Keratinocyte (primary cell): ENCODE results near the gene FBN2. TPM values are rescaled to one million over a fixed set of nuclear protein-coding genes. Genes with fewer than 3 reads are reported as not detected.

Experiments used
- DNase-seq: peaks from one replicate; pipeline ENCODE4 v3.0.0-alpha.2; 2011; ENCODE audit warnings: low read depth, missing footprints, low spot score
- FAIRE-seq: peaks from 2 replicates; lab custom pipeline; 2011; peaks lifted over from hg19 to GRCh38; lab: Jason Lieb, UNC
- H2AFZ ChIP-seq: 2 replicates; pipeline ENCODE4 v1.6.0; 2012; ENCODE audit warnings: low read length, control low read depth, inconsistent platforms; ENCODE audit not compliant: control insufficient read depth
- H3K27ac ChIP-seq: 2 replicates; pipeline ENCODE4 v1.5.1; 2011; ENCODE audit warnings: low read length; ENCODE audit not compliant: control insufficient read depth, insufficient read depth
- H3K27me3 ChIP-seq: 3 replicates; pipeline ENCODE4 v1.6.0; 2011; ENCODE audit warnings: low read length; ENCODE audit not compliant: control insufficient read depth, insufficient read depth; ENCODE audit errors: extremely low read depth
- H3K36me3 ChIP-seq, 2 experiments: 2 replicates in 1 of 2; 3 replicates in 1 of 2; pipeline ENCODE4 v1.5.1; 2011; ENCODE audit warnings: low read length in 2 of 2, mild to moderate bottlenecking in 1 of 2; ENCODE audit not compliant: control insufficient read depth in 2 of 2, insufficient read depth in 2 of 2; ENCODE audit errors: extremely low read depth in 1 of 2
- H3K4me1 ChIP-seq: 3 replicates; pipeline ENCODE4 v1.5.1; 2011; ENCODE audit warnings: low read length; ENCODE audit not compliant: control insufficient read depth, insufficient read depth; ENCODE audit errors: extremely low read depth
- H3K4me2 ChIP-seq: 3 replicates; pipeline ENCODE4 v1.6.0; 2011; ENCODE audit warnings: low read depth, low read length; ENCODE audit not compliant: control insufficient read depth, insufficient read depth; ENCODE audit errors: extremely low read depth
- H3K4me3 ChIP-seq, 3 experiments: fragments of 200-600 bp in 1 of 3; sonication (generic) in 1 of 3; 2 replicates in 2 of 3; 3 replicates in 1 of 3; pipeline ENCODE4 v1.5.1; 2011 to 2016; ENCODE audit warnings: low read length in 3 of 3, mild to moderate bottlenecking in 3 of 3, control low read depth in 2 of 3, inconsistent platforms in 1 of 3, low read depth in 1 of 3, mixed read lengths in 1 of 3, mixed run types in 1 of 3, moderate library complexity in 1 of 3; ENCODE audit not compliant: control insufficient read depth in 2 of 3, insufficient read depth in 2 of 3; ENCODE audit errors: extremely low read depth in 1 of 3
- H3K79me2 ChIP-seq: 2 replicates; pipeline ENCODE4 v1.6.0; 2012; ENCODE audit warnings: low read length; ENCODE audit not compliant: control insufficient read depth, insufficient read depth
- H3K9ac ChIP-seq: 3 replicates; pipeline ENCODE4 v1.6.0; 2011; ENCODE audit warnings: low read length; ENCODE audit not compliant: control insufficient read depth, insufficient read depth; ENCODE audit errors: extremely low read depth
- H3K9me1 ChIP-seq: 3 replicates; pipeline ENCODE4 v1.6.0; 2011; ENCODE audit warnings: low read length; ENCODE audit not compliant: control insufficient read depth, insufficient read depth; ENCODE audit errors: extremely low read depth
- H3K9me3 ChIP-seq: 2 replicates; pipeline ENCODE4 v1.5.1; 2012; ENCODE audit warnings: low read depth, low read length; ENCODE audit not compliant: control insufficient read depth
- H4K20me1 ChIP-seq: 3 replicates; pipeline ENCODE4 v1.6.0; 2011; ENCODE audit warnings: low read length; ENCODE audit not compliant: control insufficient read depth, insufficient read depth; ENCODE audit errors: extremely low read depth
- EZH2 ChIP-seq: IDR thresholded peaks from one replicate; pipeline ENCODE4 v1.6.1; 2012; ENCODE audit warnings: inconsistent platforms, mild to moderate bottlenecking, low read length, moderate library complexity
- dilution Hi-C: fragments of 300-500 bp; cut with MboI; formaldehyde crosslinking; loops from one replicate; pipeline ENCODE4 v1.7.0; 2020; ENCODE audit warnings: low sequenced_read_pairs; ENCODE audit not compliant: extremely low pct_ligation_motif_present
- polyA plus RNA-seq, 5 experiments: library from polyadenylated mRNA; depleted of rRNA in 3 of 5; stranded (reverse) in 3 of 5; stranded (forward) in 1 of 5; unstranded in 1 of 5; fragments of >200 nt; gene quantifications; 1 replicate in 1 of 5; 2 replicates in 3 of 5; 3 replicates in 1 of 5; pipeline versions ENCODE4 v1.2.1 to v1.2.3, GENCODE V29; 2011 to 2012; ENCODE audit warnings: missing spikeins in 2 of 5, low read depth in 1 of 5, low replicate concordance in 1 of 5
- TF ChIP-seq, protein P1 (sequence below), 3 experiments: IDR thresholded peaks in 1 of 3; conservative IDR thresholded peaks in 1 of 3; optimal IDR thresholded peaks in 1 of 3; 2 replicates in 2 of 3; 3 replicates in 1 of 3; pipeline versions ENCODE3 to v1.5.1; 2011; ENCODE audit warnings: low read length in 3 of 3, mild to moderate bottlenecking in 3 of 3, moderate library complexity in 2 of 3, control low read depth in 1 of 3, inconsistent platforms in 1 of 3; ENCODE audit not compliant: insufficient read depth in 2 of 3; ENCODE audit errors: extremely low read depth in 1 of 3

FBN2 gene
- polyA plus RNA-seq, 1 donor (not counting 4 experiments of a cell fraction or from before 2014, with no cell fraction given), result 30.1 TPM

DNA sequence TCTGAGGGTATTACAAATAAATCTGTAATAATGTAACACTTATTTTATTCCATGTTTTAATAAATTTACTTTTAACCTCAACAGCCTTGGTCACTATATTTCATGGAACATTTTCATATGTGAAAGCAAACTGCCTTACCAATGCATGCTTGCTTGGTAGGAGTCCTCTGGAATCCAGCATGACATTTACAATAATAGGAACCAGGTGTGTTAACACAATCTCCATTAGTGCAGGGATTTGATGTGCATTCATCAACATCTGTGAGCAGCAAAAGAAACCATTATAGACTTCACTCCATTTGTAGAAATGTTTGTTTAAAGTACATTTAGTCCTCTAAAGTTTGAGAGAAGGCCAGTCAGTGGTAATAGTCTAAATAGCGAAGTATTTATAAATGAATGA, 159.4 kb downstream of the FBN2 start:
- H3K9me1 ChIP-seq, result no peaks in the 10 kb centered on the region
- H2AFZ ChIP-seq, result no peak overlapping the region
- dilution Hi-C loops, result no loop called here
- no peaks in the 10 kb centered on the region for H4K20me1 ChIP-seq
- H3K4me2 ChIP-seq, result no peak overlapping the region
- H3K79me2 ChIP-seq, result no peaks in the 10 kb centered on the region
- H3K9me3 ChIP-seq, result no peaks in the 10 kb centered on the region
- no peak overlapping the region for H3K27ac ChIP-seq
- peaks cover 3 to 5% of the 10 kb centered on the region in 2 experiments for H3K36me3 ChIP-seq
- no peak for TF ChIP-seq EZH2
- TF ChIP-seq, protein P1, sequence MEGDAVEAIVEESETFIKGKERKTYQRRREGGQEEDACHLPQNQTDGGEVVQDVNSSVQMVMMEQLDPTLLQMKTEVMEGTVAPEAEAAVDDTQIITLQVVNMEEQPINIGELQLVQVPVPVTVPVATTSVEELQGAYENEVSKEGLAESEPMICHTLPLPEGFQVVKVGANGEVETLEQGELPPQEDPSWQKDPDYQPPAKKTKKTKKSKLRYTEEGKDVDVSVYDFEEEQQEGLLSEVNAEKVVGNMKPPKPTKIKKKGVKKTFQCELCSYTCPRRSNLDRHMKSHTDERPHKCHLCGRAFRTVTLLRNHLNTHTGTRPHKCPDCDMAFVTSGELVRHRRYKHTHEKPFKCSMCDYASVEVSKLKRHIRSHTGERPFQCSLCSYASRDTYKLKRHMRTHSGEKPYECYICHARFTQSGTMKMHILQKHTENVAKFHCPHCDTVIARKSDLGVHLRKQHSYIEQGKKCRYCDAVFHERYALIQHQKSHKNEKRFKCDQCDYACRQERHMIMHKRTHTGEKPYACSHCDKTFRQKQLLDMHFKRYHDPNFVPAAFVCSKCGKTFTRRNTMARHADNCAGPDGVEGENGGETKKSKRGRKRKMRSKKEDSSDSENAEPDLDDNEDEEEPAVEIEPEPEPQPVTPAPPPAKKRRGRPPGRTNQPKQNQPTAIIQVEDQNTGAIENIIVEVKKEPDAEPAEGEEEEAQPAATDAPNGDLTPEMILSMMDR (optimal IDR thresholded peaks at IDR 0.05 in 1 of 3, IDR thresholded peaks at IDR 0.05 in 1 of 3, conservative IDR thresholded peaks at IDR 0.05 in 1 of 3; ENCODE audit: extremely low read depth in 1 of 3, insufficient read depth in 2 of 3, low read length in 3 of 3), result no peak
- peaks cover 7% of the 10 kb centered on the region for H3K4me1 ChIP-seq
- FAIRE-seq, result peak; percentile 5
- H3K27me3 ChIP-seq, result no peaks in the 10 kb centered on the region
- H3K4me3 ChIP-seq, result no peak overlapping the region
- no peak for DNase-seq
- H3K9ac ChIP-seq, result no peak overlapping the region

DNA sequence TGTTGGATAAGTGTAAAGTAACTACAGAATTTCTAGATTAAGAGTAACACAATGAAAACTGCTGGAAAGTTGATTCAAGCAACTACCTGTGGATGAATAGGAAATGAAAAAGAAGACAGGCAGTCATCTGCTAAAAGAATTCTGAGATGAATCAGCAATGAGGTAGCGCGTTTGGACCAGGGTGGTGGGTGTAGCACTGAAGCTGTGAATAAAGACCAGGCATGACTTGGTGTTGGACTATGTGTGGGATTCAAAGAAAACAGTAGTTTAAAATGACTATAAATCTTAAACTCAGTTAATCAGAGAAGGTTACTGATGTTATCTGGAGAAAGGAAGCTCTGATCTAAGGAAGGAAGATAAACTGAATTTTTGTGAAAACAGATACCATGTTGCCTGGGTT, 159.8 kb downstream of the FBN2 start:
- dilution Hi-C loops, result no loop called here
- Histone ChIP-seq H3K36me3 (peaks cover 3 to 5% of the 10 kb centered on the region in 2 experiments), H3K9me3 (no peaks in the 10 kb centered on the region), H3K27me3 (no peaks in the 10 kb centered on the region), H3K4me3 (no peak overlapping the region), H3K27ac (no peak overlapping the region), H3K9me1 (no peaks in the 10 kb centered on the region), H4K20me1 (no peaks in the 10 kb centered on the region), H3K79me2 (no peaks in the 10 kb centered on the region), H3K4me1 (peaks cover 7% of the 10 kb centered on the region), H3K9ac (no peak overlapping the region), H2AFZ (no peak overlapping the region), H3K4me2 (peak overlapping the region; percentile 34)
- FAIRE-seq (peak; percentile 73), DNase-seq (no peak)
- TF ChIP-seq EZH2, result no peak
- TF ChIP-seq, protein P1 (optimal IDR thresholded peaks at IDR 0.05 in 1 of 3, IDR thresholded peaks at IDR 0.05 in 1 of 3, conservative IDR thresholded peaks at IDR 0.05 in 1 of 3; ENCODE audit: extremely low read depth in 1 of 3, insufficient read depth in 2 of 3, low read length in 3 of 3), result no peak
